GM12872 (cell line): Measurements from ENCODE around the gene PRKCI.

ENCODE experiments used
- TF ChIP-seq, protein P1 (sequence below): IDR thresholded peaks from 3 replicates; pipeline ENCODE4 v1.5.1; 2011; ENCODE audit warnings: low read depth, mild to moderate bottlenecking, low read length, moderate library complexity; ENCODE audit not compliant: insufficient read depth

PRKCI gene

DNA sequence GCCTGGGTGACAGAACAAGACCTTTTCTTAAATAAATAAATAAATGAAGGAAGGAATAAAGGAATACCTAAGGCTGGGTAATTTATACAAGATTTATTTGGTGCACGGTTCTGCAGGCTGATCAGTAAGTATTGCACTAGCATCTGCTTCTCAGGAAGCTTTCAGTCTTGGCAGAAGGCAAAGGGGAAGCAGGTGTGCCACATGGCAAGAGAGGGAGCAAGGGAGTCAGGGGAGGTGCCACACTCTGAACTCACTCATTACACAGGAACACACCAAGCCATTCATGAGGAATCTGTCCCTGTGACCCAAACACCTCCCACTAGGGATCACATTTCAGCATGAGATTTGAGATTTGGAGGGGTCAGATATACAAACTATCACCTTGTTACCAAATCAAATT lies 56.4 kb downstream of the PRKCI start:
- TF ChIP-seq, protein P1, sequence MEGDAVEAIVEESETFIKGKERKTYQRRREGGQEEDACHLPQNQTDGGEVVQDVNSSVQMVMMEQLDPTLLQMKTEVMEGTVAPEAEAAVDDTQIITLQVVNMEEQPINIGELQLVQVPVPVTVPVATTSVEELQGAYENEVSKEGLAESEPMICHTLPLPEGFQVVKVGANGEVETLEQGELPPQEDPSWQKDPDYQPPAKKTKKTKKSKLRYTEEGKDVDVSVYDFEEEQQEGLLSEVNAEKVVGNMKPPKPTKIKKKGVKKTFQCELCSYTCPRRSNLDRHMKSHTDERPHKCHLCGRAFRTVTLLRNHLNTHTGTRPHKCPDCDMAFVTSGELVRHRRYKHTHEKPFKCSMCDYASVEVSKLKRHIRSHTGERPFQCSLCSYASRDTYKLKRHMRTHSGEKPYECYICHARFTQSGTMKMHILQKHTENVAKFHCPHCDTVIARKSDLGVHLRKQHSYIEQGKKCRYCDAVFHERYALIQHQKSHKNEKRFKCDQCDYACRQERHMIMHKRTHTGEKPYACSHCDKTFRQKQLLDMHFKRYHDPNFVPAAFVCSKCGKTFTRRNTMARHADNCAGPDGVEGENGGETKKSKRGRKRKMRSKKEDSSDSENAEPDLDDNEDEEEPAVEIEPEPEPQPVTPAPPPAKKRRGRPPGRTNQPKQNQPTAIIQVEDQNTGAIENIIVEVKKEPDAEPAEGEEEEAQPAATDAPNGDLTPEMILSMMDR: no peak

DNA sequence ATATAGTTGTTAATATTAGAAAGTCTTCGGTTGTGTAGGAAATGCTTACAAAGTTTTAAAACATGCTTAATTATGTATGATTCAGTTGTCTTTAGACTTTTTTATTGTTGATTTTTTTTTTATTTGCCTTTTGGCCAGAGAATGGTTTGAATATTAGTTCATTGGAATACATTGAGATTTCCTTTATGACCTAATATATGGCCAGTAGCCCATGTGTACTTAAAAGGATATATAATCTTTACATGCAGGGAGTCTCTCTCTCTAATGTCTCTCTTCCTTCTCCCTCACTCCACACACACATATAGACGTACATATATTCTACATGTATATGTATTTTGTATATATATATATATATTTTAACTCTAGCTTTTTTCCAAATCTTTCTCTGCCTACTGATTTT lies 68.0 kb downstream of the PRKCI start:
- TF ChIP-seq, protein P1: no peak

DNA sequence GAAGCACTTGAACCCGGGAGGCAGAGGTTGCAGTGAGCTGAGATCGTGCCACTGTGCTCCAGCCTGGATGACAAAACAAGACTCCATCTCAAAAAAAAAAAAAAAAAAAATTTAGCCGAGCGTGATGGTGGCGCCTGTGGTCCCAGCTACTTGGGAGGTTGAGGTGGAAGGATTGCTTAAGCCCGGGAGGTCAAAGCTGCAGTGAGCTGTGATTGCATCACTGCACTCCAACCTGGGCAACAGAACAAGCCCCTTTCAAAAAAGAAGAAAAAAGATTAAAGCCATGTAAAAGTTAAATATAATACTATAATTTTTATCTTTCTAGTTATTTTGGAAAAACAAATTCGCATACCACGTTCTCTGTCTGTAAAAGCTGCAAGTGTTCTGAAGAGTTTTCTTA lies 73.4 kb downstream of the PRKCI start:
- TF ChIP-seq, protein P1: no peak

DNA sequence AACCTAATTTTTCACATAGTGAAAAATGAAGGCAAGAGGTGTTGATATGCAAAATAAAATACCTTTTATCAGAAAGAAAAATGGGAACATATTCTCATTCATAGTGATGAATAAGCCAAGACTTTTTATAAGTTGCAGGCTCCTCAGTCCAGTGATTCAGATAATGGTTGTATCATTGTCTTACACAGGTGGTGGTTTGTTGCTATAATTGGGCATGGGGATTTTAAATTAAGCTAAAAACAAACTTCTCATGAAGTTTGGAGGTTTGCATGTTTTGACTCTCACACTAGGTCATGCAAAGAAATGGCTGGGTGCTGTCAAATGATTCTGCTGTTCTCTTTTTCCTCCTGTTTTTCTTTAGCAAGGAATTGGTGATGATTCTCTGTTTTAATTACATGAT lies 74.5 kb downstream of the PRKCI start:
- TF ChIP-seq, protein P1: no peak

DNA sequence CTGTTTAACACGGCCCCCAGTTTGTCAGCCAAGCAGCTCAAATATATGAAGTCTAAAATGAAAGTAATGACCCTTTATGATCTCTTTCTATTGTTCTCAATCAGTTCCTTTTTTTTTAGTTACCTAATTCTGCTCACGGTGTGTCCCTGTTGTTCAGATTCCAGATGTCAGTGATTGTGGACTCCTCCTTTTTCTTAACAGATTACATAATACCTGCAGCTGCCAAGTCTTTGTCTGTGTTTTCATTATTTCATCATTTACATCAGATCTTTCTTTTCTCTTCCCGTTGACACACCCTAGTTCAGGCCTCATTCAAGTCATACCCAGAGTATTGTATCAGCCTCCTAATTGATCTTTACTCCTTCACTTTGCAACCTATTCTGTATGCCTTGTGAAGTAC lies 79.2 kb downstream of the PRKCI start:
- TF ChIP-seq, protein P1: no peak

DNA sequence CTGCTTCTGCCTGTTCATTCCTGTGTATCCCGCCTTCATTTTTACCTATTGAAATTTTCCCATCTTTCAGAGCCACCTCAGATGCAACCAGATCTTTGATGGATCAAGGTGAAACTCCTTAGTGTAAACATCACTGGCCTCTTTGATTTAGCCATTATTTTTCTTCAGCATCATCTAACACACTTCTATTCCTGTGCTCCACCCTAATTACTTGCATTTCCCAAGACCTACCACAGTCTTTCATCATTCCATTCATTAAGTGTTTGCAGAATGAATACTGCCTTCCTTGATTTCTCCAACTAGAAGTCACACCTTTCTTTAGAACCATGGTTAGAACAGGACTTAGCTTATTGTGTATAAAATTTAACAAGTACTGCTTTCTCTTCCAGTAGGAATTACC lies 79.8 kb downstream of the PRKCI start:
- TF ChIP-seq, protein P1: no peak

DNA sequence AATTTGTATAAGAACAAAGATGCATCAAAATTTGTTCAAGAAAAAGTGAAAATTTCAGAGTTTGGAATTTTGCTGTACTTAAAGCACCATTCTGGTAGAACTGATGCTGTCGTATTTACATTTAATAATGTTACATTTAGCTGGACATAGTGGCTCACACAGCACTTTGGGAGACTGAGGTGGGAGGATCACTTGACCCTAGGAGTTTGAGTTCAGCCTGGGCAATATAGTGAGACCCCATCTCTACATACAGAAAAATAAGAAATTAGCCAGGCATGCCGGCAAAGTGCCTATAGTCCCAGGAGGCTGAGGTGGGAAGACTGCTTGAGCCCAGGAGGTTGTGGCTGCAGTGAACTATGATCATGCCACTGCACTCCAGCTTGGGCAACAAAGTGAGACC lies 83.8 kb downstream of the PRKCI start:
- TF ChIP-seq, protein P1: no peak
